Panc1 (cell line): ENCODE data around the gene MYO1E. TPM values are rescaled to one million over a fixed set of nuclear protein-coding genes. Genes with fewer than 3 reads are reported as not detected.

ENCODE experiments used
- ATAC-seq: fragments of 200-7000 bp; cut with Tn5 transposase; 2 replicates; pipeline ENCODE4 v1.9.1; 2020; ENCODE audit warnings: mild to moderate bottlenecking, moderate library complexity
- BruUV-seq: library from RNA; stranded (reverse); fragments of 400-500 nt; replicated peaks from 2 replicates; lab custom pipeline; 2021; lab: Mats Ljungman, UMichigan
- CTCF ChIA-PET: fragments of 300-600 bp; sonication (Branson Sonifier 250); formaldehyde crosslinking; loops from one replicate; lab custom pipeline; 2022; ENCODE audit warnings: antibody characterized with exemption; lab: Charles Lee
- POLR2A ChIA-PET: fragments of 300-600 bp; sonication (Branson Sonifier 250); formaldehyde crosslinking; loops from one replicate; lab custom pipeline; 2022; ENCODE audit warnings: antibody characterized with exemption; lab: Charles Lee
- DNase-seq: peaks from one replicate; pipeline ENCODE4 v3.0.0-alpha.2; 2010; ENCODE audit warnings: low read depth, low spot score
- H3K27ac ChIP-seq: 2 replicates; pipeline ENCODE4 v1.5.1; 2011; ENCODE audit warnings: mild to moderate bottlenecking, low read length, inconsistent platforms
- H3K27me3 ChIP-seq: fragments of 200-500 bp; sonication (Bioruptor generic); 2 replicates; pipeline ENCODE4 v1.6.0; 2014; ENCODE audit warnings: low read length, inconsistent platforms; ENCODE audit not compliant: control insufficient read depth, insufficient read depth
- H3K36me3 ChIP-seq: fragments of 200-500 bp; sonication (Bioruptor generic); 2 replicates; pipeline ENCODE4 v1.5.1; 2014; ENCODE audit warnings: inconsistent platforms, mild to moderate bottlenecking, low read length, moderate library complexity; ENCODE audit not compliant: control insufficient read depth, insufficient read depth
- H3K4me1 ChIP-seq: 2 replicates; pipeline ENCODE4 v1.5.1; 2011; ENCODE audit warnings: inconsistent platforms, mild to moderate bottlenecking, low read length, moderate library complexity; ENCODE audit not compliant: control insufficient read depth, insufficient read depth
- H3K4me3 ChIP-seq, 2 experiments: 2 replicates each; pipeline ENCODE4 v1.5.1; 2011 to 2012; ENCODE audit warnings: low read depth in 2 of 2, low read length in 2 of 2, mild to moderate bottlenecking in 2 of 2, inconsistent platforms in 1 of 2, moderate library complexity in 1 of 2
- H3K9me3 ChIP-seq: fragments of 200-500 bp; sonication (Bioruptor generic); 2 replicates; pipeline ENCODE4 v1.5.1; 2014; ENCODE audit warnings: low read depth, mild to moderate bottlenecking, inconsistent platforms, low read length, moderate library complexity; ENCODE audit not compliant: control insufficient read depth, insufficient read depth
- CTCF ChIP-seq: fragments of 450-650 bp; IDR thresholded peaks from 2 replicates; pipeline ENCODE4 v1.5.1; 2017; ENCODE audit warnings: mild to moderate bottlenecking
- POLR2AphosphoS5 ChIP-seq: IDR thresholded peaks from 2 replicates; pipeline ENCODE4 v1.6.1; 2012; ENCODE audit warnings: mild to moderate bottlenecking, low read depth, low read length, moderate library complexity
- REST ChIP-seq, 2 experiments: IDR thresholded peaks; 2 replicates each; pipeline ENCODE4 v1.6.1; 2011 to 2012; ENCODE audit warnings: low read depth in 2 of 2, control low read depth in 1 of 2, low read length in 1 of 2, mild to moderate bottlenecking in 1 of 2, moderate library complexity in 1 of 2; ENCODE audit not compliant: insufficient read depth in 1 of 2
- SIN3A ChIP-seq: IDR thresholded peaks from 2 replicates; pipeline ENCODE4 v1.6.1; 2012; ENCODE audit warnings: low read depth, mild to moderate bottlenecking, low read length, moderate library complexity, borderline replicate concordance; ENCODE audit not compliant: insufficient read depth
- TCF7L2 ChIP-seq: IDR thresholded peaks from 2 replicates; pipeline ENCODE4 v1.6.1; 2011; ENCODE audit warnings: mild to moderate bottlenecking, low read depth, low read length, inconsistent platforms
- in situ Hi-C: cut with HindIII; loops from 2 replicates; pipeline ENCODE4 v1.10.0; 2016; ENCODE audit warnings: low sequenced_read_pairs, low pct_unique_long_range_greater_than_20kb
- intact Hi-C: fragments of 100-400 bp; cut with micrococcal nuclease; formaldehyde crosslinking; loops from one replicate; pipeline ENCODE4 v1.10.0; 2022; ENCODE audit not compliant: unreplicated experiment
- total RNA-seq: library from RNA; stranded (reverse); gene quantifications from one replicate; pipeline ENCODE4 v1.2.1, GENCODE V29; 2021; ENCODE audit not compliant: unreplicated experiment

Gene MYO1E
- total RNA-seq, 1 experiment from 2014 or later: 161 TPM

GRCh38 chr15:59266028-59266427, 106.6 kb downstream of the MYO1E start:
- DNase-seq (no peak), ATAC-seq (no peak)
- no TSS peak for BruUV-seq
- in situ Hi-C loops: no loop called here
- intact Hi-C loops: loop anchor here (10.0 kb wide), 1 partner anchor 109 kb away; the partner anchor contains the start of gene MYO1E
- ChIA-PET POLR2A (interaction anchor here (0.7 kb wide), 1 partner anchor 109 kb away, joined by 7 read pairs; no protein-coding TSS in a partner anchor), CTCF (interaction anchor here (0.7 kb wide), 1 partner anchor 264 kb away, joined by 5 read pairs; no protein-coding TSS in a partner anchor)
- H3K4me1 ChIP-seq: peaks cover 31% of the 10 kb centered on the region
- H3K4me3 ChIP-seq: no peak overlapping the region
- H3K27ac ChIP-seq: no peak overlapping the region
- no peaks in the 10 kb centered on the region for H3K36me3 ChIP-seq
- TF ChIP-seq SIN3A: no peak
- no peak for TF ChIP-seq CTCF
- no peak for TF ChIP-seq POLR2AphosphoS5
- TF ChIP-seq REST (IDR thresholded peaks at IDR 0.05; ENCODE audit: insufficient read depth in 1 of 2, low read depth in 2 of 2, low read length in 1 of 2): no peak
- TF ChIP-seq TCF7L2: no peak
- H3K9me3 ChIP-seq: no peaks in the 10 kb centered on the region
- no peaks in the 10 kb centered on the region for H3K27me3 ChIP-seq

GRCh38 chr15:59262316-59262715, 110.4 kb downstream of the MYO1E start:
- intact Hi-C loops (loop anchor here (10.0 kb wide), 1 partner anchor 112 kb away; the partner anchor contains the start of gene MYO1E), in situ Hi-C loops (no loop called here)
- ChIA-PET POLR2A (no interaction called here), CTCF (interaction anchor here (0.6 kb wide), 1 partner anchor 148 kb away, joined by 3 read pairs; no protein-coding TSS in a partner anchor)
- Histone ChIP-seq H3K27me3 (no peaks in the 10 kb centered on the region), H3K4me3 (no peak overlapping the region), H3K27ac (no peak overlapping the region), H3K36me3 (no peaks in the 10 kb centered on the region), H3K9me3 (no peaks in the 10 kb centered on the region), H3K4me1 (peaks cover 1% of the 10 kb centered on the region; the same call in 1 of the 2 replicates)
- no peak for DNase-seq
- ATAC-seq: no peak
- no TSS peak for BruUV-seq
- TF ChIP-seq CTCF: no peak
